ENCODE measurements around the gene FCRL5.

Gene FCRL5

DNA sequence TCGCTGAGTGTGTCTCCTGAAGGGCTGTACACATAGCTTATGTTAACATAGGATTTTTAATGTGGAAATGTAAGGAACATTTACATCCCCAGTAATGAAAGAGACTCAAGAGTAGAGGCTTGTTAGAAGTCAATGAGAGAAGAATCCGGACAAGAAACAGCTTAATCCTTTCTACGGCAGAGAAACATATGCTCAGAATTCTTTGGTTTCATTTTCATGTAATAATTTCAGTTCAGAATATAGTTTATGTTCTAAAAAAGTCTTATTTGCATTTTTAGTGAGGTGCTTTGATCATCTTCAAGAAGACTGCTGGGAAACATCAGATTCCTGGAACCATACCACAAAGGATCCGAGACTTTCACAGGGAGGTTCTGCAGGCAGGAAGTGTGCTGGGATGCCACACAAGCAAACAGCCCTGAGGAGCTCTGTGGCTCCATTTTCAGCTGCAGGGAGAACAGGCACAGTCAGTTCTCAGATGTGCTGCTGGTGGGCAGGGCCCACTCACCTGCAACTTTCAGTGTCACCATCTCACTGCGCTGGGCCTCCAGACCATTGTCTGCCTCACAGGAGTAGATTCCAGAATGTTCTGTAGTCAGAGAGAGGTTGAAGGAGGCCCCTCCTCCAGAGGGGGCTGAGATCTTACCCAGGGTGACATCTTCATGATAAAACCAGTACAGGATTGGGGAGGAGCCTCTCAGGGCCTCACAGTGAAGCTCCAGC lies 28.4 kb downstream of the FCRL5 start:
- no peak for DNase-seq

- no peak for DNase-seq
Observed at GRCh38 chr1:157521056-157521455, 31.3 kb downstream of the FCRL5 start.

DNA sequence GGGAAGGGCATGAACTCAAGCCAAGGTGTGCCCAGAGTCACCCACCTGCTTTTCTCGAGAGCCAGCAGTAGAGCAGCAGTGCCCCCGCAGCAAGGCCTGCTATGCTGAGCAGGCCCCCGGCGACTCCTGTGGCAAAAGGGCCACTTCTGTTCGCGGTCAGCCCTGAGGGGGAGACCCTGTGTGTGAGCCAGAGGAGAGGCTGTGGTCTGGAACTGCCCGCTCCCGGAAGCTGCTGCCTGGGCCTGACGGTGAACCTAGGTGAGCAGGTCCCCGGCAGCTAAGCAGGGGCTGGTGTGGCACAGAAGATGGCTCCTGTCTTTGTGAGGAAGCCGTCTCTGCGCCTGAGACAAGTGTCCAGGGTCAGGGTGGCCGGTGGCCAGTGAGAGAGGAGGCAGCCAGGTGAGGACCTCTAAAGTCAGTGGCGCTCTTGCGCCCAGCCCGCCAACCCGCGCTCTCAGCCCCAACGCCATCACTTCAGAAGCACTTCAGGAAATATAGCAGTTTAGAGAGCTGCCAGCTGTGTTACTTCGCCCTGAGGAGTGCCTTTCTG lies 31.9 kb downstream of the FCRL5 start:
- DNase-seq = no peak

GRCh38 chr1:157519451-157519850 lies 32.9 kb downstream of the FCRL5 start:
- DNase-seq = no peak

DNA sequence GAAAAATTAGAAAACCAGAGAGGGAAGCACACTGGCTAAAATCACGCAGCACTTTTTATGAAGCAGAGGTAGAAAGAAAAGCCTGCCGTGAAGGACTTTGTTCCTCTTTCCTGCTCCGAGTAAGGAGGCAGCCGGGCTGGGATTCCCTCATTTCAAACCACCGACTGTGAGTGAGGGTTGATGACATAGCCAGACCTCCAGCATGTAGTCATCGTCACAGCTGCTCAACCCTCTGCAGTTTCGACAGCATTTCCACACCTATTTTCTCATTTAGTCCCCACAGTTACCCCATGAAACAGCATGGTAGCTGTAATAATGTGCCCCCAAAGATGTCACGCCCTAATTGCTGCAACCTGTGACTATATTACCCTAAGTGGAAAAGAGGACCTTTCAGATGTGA lies 35.3 kb downstream of the FCRL5 start:
- DNase-seq = no peak

- DNase-seq = no peak
Observed at GRCh38 chr1:157515709-157516108, 36.6 kb downstream of the FCRL5 start.

DNA sequence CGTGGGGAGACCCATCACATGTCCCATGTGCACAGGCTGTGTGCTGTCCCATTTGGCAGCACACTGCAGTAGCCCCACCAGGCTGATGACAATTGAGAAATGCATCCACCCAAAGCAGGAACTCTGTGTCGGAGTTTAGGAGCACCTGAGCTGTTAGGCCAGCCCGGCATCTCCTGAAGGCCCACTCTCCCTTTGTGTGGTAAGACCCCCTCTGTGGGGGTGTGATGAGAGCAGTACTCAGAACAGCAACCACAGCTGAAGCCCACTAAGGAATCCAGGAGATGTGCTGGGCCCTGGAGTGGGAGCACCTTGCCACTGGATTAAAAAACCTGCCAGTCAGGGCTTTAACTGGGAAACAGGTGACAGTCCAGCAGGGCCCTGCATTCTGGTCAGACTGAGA lies 37.2 kb downstream of the FCRL5 start:
- no peak for DNase-seq

- DNase-seq = no peak
Observed at GRCh38 chr1:157512036-157512969, 40.0 kb downstream of the FCRL5 start.

DNA sequence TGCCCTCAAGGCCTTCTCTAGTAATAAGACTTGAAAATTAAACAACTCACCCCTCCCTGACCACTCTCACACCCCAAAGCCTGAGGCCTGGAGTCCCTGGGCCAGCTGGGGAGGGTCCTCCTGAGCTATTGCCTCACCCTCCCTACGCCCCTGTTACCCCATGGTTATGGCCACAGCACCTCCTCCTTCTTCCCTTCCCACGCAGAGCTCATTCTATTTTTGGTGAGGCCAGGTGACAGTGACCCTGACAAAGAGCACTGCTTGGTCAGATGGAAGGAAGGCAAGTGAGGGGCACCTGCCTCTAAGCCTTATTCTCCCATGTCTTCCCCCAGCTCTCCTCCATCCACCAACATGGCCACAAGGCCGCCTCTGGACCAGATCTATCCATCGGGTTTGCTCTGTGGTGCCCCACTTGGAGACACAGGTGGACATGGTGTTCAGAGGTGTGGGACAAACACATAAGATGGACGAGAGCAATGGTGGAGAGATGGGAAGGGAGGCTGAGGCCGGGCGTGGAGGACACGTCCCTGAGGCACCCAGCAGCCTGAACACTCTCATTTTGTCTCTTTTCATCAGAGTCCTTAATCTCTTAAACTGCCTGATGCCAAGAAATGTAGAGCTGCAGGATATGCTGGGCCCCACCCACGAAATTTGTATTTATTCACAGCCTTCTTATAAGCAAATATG lies 42.6 kb downstream of the FCRL5 start:
- no peak for DNase-seq

DNA sequence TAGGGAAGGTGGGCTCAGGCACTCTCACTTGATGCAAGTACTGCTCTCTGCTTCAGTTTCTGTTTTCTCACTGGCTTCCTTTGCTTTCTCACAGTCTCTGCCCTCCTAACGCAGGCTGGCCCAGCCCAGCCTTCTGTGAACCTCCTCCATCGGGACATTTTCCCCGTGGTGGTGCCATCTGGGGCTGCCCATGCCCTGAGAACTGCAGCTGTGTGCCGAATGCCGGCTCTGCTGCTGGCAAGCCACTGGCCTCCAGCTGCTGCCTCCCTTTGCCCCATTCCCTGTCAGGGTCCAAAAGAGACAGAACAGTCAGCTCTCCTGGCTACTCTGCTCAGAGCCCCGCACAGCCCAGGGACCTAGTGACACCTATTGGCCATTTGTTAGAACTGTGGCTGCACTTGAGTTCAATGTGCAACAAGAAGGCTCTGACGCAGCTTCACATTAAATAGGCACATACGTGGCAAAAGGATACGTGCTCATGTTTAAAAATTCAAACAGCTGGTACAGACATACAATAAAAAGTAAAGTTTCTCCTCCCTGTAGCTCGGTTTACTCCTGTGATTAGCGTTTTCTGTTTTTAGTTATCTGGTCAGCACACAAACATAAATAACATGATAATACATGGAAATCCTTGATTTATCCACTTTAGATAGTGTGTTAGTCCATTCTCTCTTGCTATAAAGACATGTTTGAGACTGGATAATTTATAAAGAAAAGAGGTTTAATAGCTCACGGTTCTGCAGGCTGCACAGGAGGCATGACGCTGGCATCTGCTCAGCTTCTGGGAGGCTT lies 46.6 kb downstream of the FCRL5 start:
- peak; percentile 21 for DNase-seq

- DNase-seq = no peak
Observed at GRCh38 chr1:157504646-157505045, 47.7 kb downstream of the FCRL5 start.

DNA sequence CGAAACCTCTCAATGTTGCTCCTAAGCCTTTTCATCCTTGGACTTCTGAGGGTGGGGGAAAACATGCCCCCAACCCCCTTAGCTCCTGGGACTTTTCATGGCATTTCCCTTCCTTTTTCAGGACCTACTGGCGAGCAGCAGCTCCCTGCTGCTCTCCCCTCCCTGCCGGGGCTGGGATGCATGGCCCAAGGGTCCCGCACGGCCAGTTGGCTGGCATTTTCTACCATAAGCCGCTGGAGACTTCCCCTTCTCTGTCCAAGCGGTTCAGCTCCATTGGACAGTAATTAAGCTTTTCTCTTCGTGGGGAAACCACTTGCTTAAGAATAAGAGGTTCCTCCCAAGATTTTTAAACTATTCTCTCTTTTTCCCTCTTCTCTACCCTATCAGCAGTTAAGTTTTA lies 52.8 kb downstream of the FCRL5 start:
- DNase-seq = no peak

GRCh38 chr1:157498736-157499090 lies 53.6 kb downstream of the FCRL5 start:
- DNase-seq = no peak

- DNase-seq = no peak
Observed at GRCh38 chr1:157497987-157498735, 54.2 kb downstream of the FCRL5 start.

- DNase-seq = no peak
Observed at GRCh38 chr1:157497284-157497683, 55.0 kb downstream of the FCRL5 start.

DNA sequence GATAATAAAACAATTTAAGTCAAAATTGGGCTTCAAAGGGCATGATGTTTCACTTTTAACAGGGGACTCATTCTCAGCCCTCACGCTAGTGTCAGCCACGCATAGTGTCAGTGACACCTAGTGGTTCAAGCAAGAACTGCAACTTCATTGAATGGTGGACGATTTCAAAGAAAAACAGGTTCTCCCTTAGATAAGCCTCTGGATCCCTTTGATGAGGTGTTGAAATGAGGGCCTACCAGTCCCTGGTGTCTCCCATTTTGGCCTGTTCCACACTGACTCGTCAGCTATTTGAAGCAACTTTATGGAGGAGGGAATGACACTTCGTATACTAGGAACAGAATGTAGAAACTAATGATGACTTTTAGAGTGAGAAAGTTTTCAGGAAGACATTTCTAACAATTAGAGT lies 56.2 kb downstream of the FCRL5 start:
- peak; percentile 43 for DNase-seq

DNA sequence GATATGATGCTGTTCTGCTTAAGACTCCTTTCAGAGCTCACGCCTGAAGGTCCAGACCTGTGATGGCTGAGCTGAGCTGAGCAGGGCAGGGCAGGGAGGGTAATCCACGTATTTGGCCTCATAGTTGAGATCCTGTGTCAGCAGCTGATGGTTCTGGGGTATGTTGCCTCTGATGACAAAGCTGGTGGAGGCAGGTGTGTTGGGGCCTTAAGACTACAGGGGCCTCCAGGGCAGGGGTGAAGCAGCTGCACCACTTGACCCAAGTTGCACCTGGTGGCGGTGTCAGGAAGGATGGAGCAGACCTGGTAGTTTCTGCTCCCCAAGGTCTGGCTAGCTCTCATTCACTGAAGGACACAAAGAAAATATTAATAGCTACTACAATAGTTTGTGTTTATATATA lies 57.0 kb downstream of the FCRL5 start:
- no peak for DNase-seq

GRCh38 chr1:157494093-157494492 lies 58.2 kb downstream of the FCRL5 start:
- no peak for DNase-seq

DNA sequence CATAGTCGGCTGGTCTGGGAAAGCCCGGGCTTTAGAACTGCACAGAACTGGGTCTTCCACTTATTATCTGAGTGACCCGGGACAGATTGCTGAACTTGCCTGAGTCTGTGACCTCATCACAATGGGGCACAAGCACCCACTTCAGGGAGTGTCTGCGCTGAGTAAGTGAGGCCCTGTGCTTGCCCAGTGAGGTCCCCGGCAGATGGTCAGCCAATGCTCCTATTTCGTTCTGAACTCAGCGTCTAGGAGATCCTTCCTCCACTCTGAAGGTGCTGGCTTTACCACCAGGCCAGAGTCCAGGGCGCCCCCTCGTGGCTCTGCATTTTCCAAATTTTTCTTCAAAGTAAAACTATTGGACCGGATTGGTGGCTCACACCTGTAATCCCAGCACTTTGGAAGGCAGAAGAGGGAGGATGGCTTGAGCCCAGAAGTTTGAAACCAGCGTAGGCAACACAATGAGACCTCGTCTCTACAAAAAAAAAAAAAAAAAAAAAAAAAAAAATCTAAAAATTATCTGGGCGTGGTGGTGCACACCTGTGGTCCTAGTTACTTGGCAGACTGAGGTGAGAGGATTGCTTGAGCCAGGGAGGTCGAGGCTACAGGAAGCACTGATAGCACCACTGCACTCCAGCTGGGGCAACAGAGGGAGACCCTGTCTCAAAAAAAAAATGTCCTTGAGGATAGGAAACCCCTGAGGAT lies 61.7 kb downstream of the FCRL5 start:
- DNase-seq = peak; percentile 41

- no peak for DNase-seq
Observed at GRCh38 chr1:157488156-157488555, 64.2 kb downstream of the FCRL5 start.

DNA sequence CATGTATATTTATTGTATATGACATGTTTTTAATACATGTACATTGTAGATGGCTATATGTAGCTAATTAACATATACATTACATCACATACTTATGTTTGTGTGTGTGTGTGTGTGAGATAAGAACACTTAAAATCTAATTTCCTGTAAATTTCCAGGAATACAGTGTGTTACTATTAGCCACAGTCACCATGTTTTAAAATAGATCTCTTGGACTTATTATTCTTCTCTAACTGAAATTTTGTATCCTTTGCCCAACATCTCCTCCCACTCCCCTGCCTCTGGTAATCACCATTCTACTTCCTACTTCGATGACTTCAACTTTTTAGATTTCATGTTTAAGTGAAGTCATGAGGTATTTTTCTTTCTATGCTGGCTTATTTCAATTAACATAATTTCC lies 64.8 kb downstream of the FCRL5 start:
- DNase-seq = no peak

Measured in CD4-positive, alpha-beta T cell treated with Interleukin-21 for 1 hour (primary cell).